Effector memory CD8-positive, alpha-beta T cell (primary cell): Measurements from ENCODE around the gene RBP2.

Source experiments
- ATAC-seq: fragments of 150-1000 bp; cut with Tn5 transposase; replicated peaks from 2 replicates; pipeline ENCODE4 v1.10.0; 2021; ENCODE audit warnings: mild to moderate bottlenecking, moderate library complexity
- DNase-seq, 3 experiments: peaks; one replicate each; pipeline ENCODE4 v3.0.0; 2021
- H3K27ac Mint-ChIP-seq, 2 donors: one replicate each; pipeline ENCODE4 v1.8.0; 2022; ENCODE audit warnings: mild to moderate bottlenecking in 2 of 2, mixed read lengths in 2 of 2, moderate library complexity in 2 of 2
- H3K27me3 Mint-ChIP-seq, 2 donors: one replicate each; pipeline ENCODE4 v1.8.0; 2022; ENCODE audit warnings: mixed read lengths in 2 of 2
- H3K36me3 Mint-ChIP-seq: one replicate; pipeline ENCODE4 v1.8.0; 2022; ENCODE audit warnings: mild to moderate bottlenecking, moderate library complexity, mixed read lengths; ENCODE audit not compliant: insufficient read depth
- H3K4me1 Mint-ChIP-seq, 2 donors: one replicate each; pipeline ENCODE4 v1.8.0; 2022; ENCODE audit warnings: low read depth in 2 of 2, mixed read lengths in 2 of 2
- H3K4me3 Mint-ChIP-seq, 2 donors: one replicate each; pipeline ENCODE4 v1.8.0; 2022; ENCODE audit warnings: mild to moderate bottlenecking in 2 of 2, mixed read lengths in 2 of 2, moderate library complexity in 2 of 2
- H3K9me3 Mint-ChIP-seq, 2 donors: one replicate each; pipeline ENCODE4 v1.8.0; 2022; ENCODE audit warnings: mixed read lengths in 2 of 2

Gene RBP2

GRCh38 chr3:139509631-139510030 lies 33.3 kb upstream of the RBP2 start:
- H3K9me3 Mint-ChIP-seq, result peaks cover 0 to 5% of the 10 kb centered on the region in 2 donors
- no peak for DNase-seq

GRCh38 chr3:139506766-139507165 lies 30.4 kb upstream of the RBP2 start:
- Mint-ChIP-seq H3K27ac (no peak overlapping the region), H3K4me3 (no peak overlapping the region), H3K9me3 (peaks cover 0 to 5% of the 10 kb centered on the region in 2 donors)

More at GRCh38 chr3:139509631-139510030, 33.3 kb upstream of the RBP2 start:
- Mint-ChIP-seq H3K4me1 (no peaks in the 10 kb centered on the region), H3K27me3 (peaks cover 0 to 16% of the 10 kb centered on the region in 2 donors), H3K4me3 (no peak overlapping the region), H3K36me3 (no peaks in the 10 kb centered on the region), H3K27ac (no peak overlapping the region)
- ATAC-seq, result no peak

GRCh38 chr3:139505829-139506386 lies 29.6 kb upstream of the RBP2 start:
- no peak for DNase-seq
- Mint-ChIP-seq H3K27me3 (peaks cover 0 to 5% of the 10 kb centered on the region in 2 donors), H3K4me3 (no peak overlapping the region)

More at GRCh38 chr3:139506766-139507165, 30.4 kb upstream of the RBP2 start:
- H3K4me1 Mint-ChIP-seq, result no peaks in the 10 kb centered on the region
- peaks cover 0 to 7% of the 10 kb centered on the region in 2 donors for H3K27me3 Mint-ChIP-seq
- no peaks in the 10 kb centered on the region for H3K36me3 Mint-ChIP-seq
- DNase-seq, result no peak
- no peak for ATAC-seq

GRCh38 chr3:139499536-139499935 lies 23.2 kb upstream of the RBP2 start:
- Mint-ChIP-seq H3K27ac (no peak overlapping the region), H3K27me3 (peaks cover 0 to 5% of the 10 kb centered on the region in 2 donors), H3K9me3 (no peaks in the 10 kb centered on the region), H3K4me3 (no peak overlapping the region), H3K4me1 (no peaks in the 10 kb centered on the region), H3K36me3 (no peaks in the 10 kb centered on the region)
- DNase-seq, result no peak
- no peak for ATAC-seq

More at GRCh38 chr3:139505829-139506386, 29.6 kb upstream of the RBP2 start:
- H3K27ac Mint-ChIP-seq, result no peak overlapping the region
- peaks cover 0 to 5% of the 10 kb centered on the region in 2 donors for H3K9me3 Mint-ChIP-seq
- no peaks in the 10 kb centered on the region for H3K36me3 Mint-ChIP-seq
- no peak for ATAC-seq
- H3K4me1 Mint-ChIP-seq, result no peaks in the 10 kb centered on the region

GRCh38 chr3:139493826-139494385 lies 17.6 kb upstream of the RBP2 start:
- no peak overlapping the region for H3K27ac Mint-ChIP-seq
- H3K4me3 Mint-ChIP-seq, result no peak overlapping the region
- H3K4me1 Mint-ChIP-seq, result no peaks in the 10 kb centered on the region
- no peak for DNase-seq
- H3K27me3 Mint-ChIP-seq, result peaks cover 9 to 13% of the 10 kb centered on the region in 2 donors
- no peak for ATAC-seq
- peaks cover 0 to 12% of the 10 kb centered on the region in 2 donors for H3K9me3 Mint-ChIP-seq
- H3K36me3 Mint-ChIP-seq, result no peaks in the 10 kb centered on the region

GRCh38 chr3:139491966-139492365 lies 15.7 kb upstream of the RBP2 start:
- ATAC-seq, result no peak
- H3K27me3 Mint-ChIP-seq, result peaks cover 9 to 17% of the 10 kb centered on the region in 2 donors

GRCh38 chr3:139491027-139491700 lies 14.8 kb upstream of the RBP2 start:
- Mint-ChIP-seq H3K4me1 (no peaks in the 10 kb centered on the region), H3K36me3 (no peaks in the 10 kb centered on the region), H3K4me3 (no peak overlapping the region), H3K9me3 (peaks cover 0 to 20% of the 10 kb centered on the region in 2 donors), H3K27me3 (peaks cover 9 to 17% of the 10 kb centered on the region in 2 donors), H3K27ac (no peak overlapping the region)
- DNase-seq (no peak), ATAC-seq (no peak)

More at GRCh38 chr3:139491966-139492365, 15.7 kb upstream of the RBP2 start:
- no peaks in the 10 kb centered on the region for H3K36me3 Mint-ChIP-seq
- H3K4me1 Mint-ChIP-seq, result no peaks in the 10 kb centered on the region
- peaks cover 0 to 20% of the 10 kb centered on the region in 2 donors for H3K9me3 Mint-ChIP-seq
- H3K4me3 Mint-ChIP-seq, result no peak overlapping the region
- H3K27ac Mint-ChIP-seq, result no peak overlapping the region
- no peak for DNase-seq

GRCh38 chr3:139482206-139482605 lies 5.9 kb upstream of the RBP2 start:
- DNase-seq (no peak), ATAC-seq (no peak)
- H3K9me3 Mint-ChIP-seq, result no peaks in the 10 kb centered on the region
- H3K27me3 Mint-ChIP-seq, result no peaks in the 10 kb centered on the region
- H3K27ac Mint-ChIP-seq, result no peak overlapping the region
- H3K4me1 Mint-ChIP-seq, result no peaks in the 10 kb centered on the region
- H3K36me3 Mint-ChIP-seq, result no peaks in the 10 kb centered on the region
- no peak overlapping the region for H3K4me3 Mint-ChIP-seq

GRCh38 chr3:139481116-139481515 lies 4.8 kb upstream of the RBP2 start:
- H3K27ac Mint-ChIP-seq, result no peak overlapping the region
- no peaks in the 10 kb centered on the region for H3K27me3 Mint-ChIP-seq
- no peak overlapping the region for H3K4me3 Mint-ChIP-seq
- no peaks in the 10 kb centered on the region for H3K9me3 Mint-ChIP-seq
- DNase-seq (no peak), ATAC-seq (no peak)
- no peaks in the 10 kb centered on the region for H3K36me3 Mint-ChIP-seq
- no peaks in the 10 kb centered on the region for H3K4me1 Mint-ChIP-seq

GRCh38 chr3:139480585-139480984 lies 4.3 kb upstream of the RBP2 start:
- Mint-ChIP-seq H3K4me3 (no peak overlapping the region), H3K4me1 (no peaks in the 10 kb centered on the region), H3K27ac (no peak overlapping the region), H3K9me3 (no peaks in the 10 kb centered on the region), H3K36me3 (no peaks in the 10 kb centered on the region), H3K27me3 (no peaks in the 10 kb centered on the region)
- DNase-seq (no peak), ATAC-seq (no peak)

GRCh38 chr3:139477710-139478640 lies 1.7 kb upstream of the RBP2 start:
- no peak for ATAC-seq

GRCh38 chr3:139473155-139473771 lies 3.1 kb downstream of the RBP2 start:
- ATAC-seq (no peak), DNase-seq (no peak)
- H3K27ac Mint-ChIP-seq, result no peak overlapping the region
- H3K36me3 Mint-ChIP-seq, result no peaks in the 10 kb centered on the region
- H3K27me3 Mint-ChIP-seq, result no peaks in the 10 kb centered on the region
- no peak overlapping the region for H3K4me3 Mint-ChIP-seq
- H3K9me3 Mint-ChIP-seq, result no peaks in the 10 kb centered on the region
- no peaks in the 10 kb centered on the region for H3K4me1 Mint-ChIP-seq

More at GRCh38 chr3:139477710-139478640, 1.7 kb upstream of the RBP2 start:
- Mint-ChIP-seq H3K4me1 (no peaks in the 10 kb centered on the region), H3K9me3 (no peaks in the 10 kb centered on the region), H3K36me3 (no peaks in the 10 kb centered on the region), H3K27me3 (no peaks in the 10 kb centered on the region), H3K27ac (no peak overlapping the region), H3K4me3 (no peak overlapping the region)
- DNase-seq, result no peak
